ENCODE results near the gene OSBPL3. TPM values are rescaled to one million over a fixed set of nuclear protein-coding genes. Genes with fewer than 3 reads are reported as not detected.

Gene OSBPL3
- polyA plus RNA-seq, 1 donor (not counting 4 experiments of a cell fraction or from before 2014, with no cell fraction given): 34.0 TPM

- dilution Hi-C loops (cut with MboI; ENCODE audit: extremely low pct_ligation_motif_present, low sequenced_read_pairs): no loop called here
- H3K9ac ChIP-seq (ENCODE audit: control insufficient read depth, extremely low read depth, insufficient read depth, low read length): no peak overlapping the region
- no peak for DNase-seq (ENCODE audit: low read depth, low spot score)
- no peaks in the 10 kb centered on the region for H3K27me3 ChIP-seq (ENCODE audit: control insufficient read depth, extremely low read depth, insufficient read depth, low read length)
- no peaks in the 10 kb centered on the region for H3K4me1 ChIP-seq (ENCODE audit: control insufficient read depth, extremely low read depth, insufficient read depth, low read length)
- no peak for TF ChIP-seq EZH2 (IDR thresholded peaks at IDR 0.05; ENCODE audit: low read length)
- TF ChIP-seq, protein P1, sequence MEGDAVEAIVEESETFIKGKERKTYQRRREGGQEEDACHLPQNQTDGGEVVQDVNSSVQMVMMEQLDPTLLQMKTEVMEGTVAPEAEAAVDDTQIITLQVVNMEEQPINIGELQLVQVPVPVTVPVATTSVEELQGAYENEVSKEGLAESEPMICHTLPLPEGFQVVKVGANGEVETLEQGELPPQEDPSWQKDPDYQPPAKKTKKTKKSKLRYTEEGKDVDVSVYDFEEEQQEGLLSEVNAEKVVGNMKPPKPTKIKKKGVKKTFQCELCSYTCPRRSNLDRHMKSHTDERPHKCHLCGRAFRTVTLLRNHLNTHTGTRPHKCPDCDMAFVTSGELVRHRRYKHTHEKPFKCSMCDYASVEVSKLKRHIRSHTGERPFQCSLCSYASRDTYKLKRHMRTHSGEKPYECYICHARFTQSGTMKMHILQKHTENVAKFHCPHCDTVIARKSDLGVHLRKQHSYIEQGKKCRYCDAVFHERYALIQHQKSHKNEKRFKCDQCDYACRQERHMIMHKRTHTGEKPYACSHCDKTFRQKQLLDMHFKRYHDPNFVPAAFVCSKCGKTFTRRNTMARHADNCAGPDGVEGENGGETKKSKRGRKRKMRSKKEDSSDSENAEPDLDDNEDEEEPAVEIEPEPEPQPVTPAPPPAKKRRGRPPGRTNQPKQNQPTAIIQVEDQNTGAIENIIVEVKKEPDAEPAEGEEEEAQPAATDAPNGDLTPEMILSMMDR (optimal IDR thresholded peaks at IDR 0.05 in 1 of 3, IDR thresholded peaks at IDR 0.05 in 1 of 3, conservative IDR thresholded peaks at IDR 0.05 in 1 of 3; ENCODE audit: extremely low read depth in 1 of 3, insufficient read depth in 2 of 3, low read length in 3 of 3): no peak
- H3K9me3 ChIP-seq (ENCODE audit: control insufficient read depth, low read depth, low read length): no peaks in the 10 kb centered on the region
- no peak overlapping the region for H3K4me3 ChIP-seq (ENCODE audit: control insufficient read depth in 2 of 3, extremely low read depth in 1 of 3, insufficient read depth in 2 of 3, low read depth in 1 of 3, low read length in 3 of 3)
- no peaks in the 10 kb centered on the region for H4K20me1 ChIP-seq (ENCODE audit: control insufficient read depth, extremely low read depth, insufficient read depth, low read length)
- H3K79me2 ChIP-seq (ENCODE audit: control insufficient read depth, insufficient read depth, low read length): no peaks in the 10 kb centered on the region
- no peak for FAIRE-seq
- no peak overlapping the region for H3K27ac ChIP-seq (ENCODE audit: control insufficient read depth, insufficient read depth, low read length)
- H2AFZ ChIP-seq (ENCODE audit: control insufficient read depth, low read length): no peak overlapping the region
- H3K36me3 ChIP-seq (ENCODE audit: control insufficient read depth in 2 of 2, extremely low read depth in 1 of 2, insufficient read depth in 2 of 2, low read length in 2 of 2): peaks cover 22 to 39% of the 10 kb centered on the region in 2 experiments
- H3K4me2 ChIP-seq (ENCODE audit: control insufficient read depth, extremely low read depth, insufficient read depth, low read depth, low read length): no peak overlapping the region
- no peaks in the 10 kb centered on the region for H3K9me1 ChIP-seq (ENCODE audit: control insufficient read depth, extremely low read depth, insufficient read depth, low read length)
These were observed 115.7 kb downstream of the OSBPL3 start for GRCh38 chr7:24864214-24864817.

DNA sequence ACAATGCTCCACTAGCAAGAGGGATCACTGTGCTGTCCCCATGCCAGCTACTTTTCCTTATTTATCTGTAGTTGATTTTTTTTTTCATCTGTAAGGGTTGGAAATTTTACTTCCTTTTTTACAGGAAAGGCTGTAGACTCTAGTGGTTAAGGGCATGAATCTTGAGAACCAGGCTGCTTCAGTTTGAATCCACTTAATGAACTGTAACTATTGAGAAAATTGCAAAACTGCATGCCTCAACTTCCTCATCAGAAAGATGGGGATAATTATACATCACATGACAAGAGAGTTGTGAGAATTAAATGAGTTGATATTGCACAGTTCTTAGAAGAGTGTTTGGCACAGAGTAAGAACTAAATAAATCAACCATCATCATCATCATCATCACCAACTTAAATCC lies 116.4 kb downstream of the OSBPL3 start:
- DNase-seq (ENCODE audit: low read depth, low spot score): no peak
- Histone ChIP-seq H3K9ac (ENCODE audit: control insufficient read depth, extremely low read depth, insufficient read depth, low read length) (no peak overlapping the region), H3K9me3 (ENCODE audit: control insufficient read depth, low read depth, low read length) (no peaks in the 10 kb centered on the region), H3K9me1 (ENCODE audit: control insufficient read depth, extremely low read depth, insufficient read depth, low read length) (no peaks in the 10 kb centered on the region), H3K27me3 (ENCODE audit: control insufficient read depth, extremely low read depth, insufficient read depth, low read length) (no peaks in the 10 kb centered on the region), H3K4me2 (ENCODE audit: control insufficient read depth, extremely low read depth, insufficient read depth, low read depth, low read length) (no peak overlapping the region), H3K4me1 (ENCODE audit: control insufficient read depth, extremely low read depth, insufficient read depth, low read length) (peaks cover 1% of the 10 kb centered on the region), H4K20me1 (ENCODE audit: control insufficient read depth, extremely low read depth, insufficient read depth, low read length) (no peaks in the 10 kb centered on the region), H3K4me3 (ENCODE audit: control insufficient read depth in 2 of 3, extremely low read depth in 1 of 3, insufficient read depth in 2 of 3, low read depth in 1 of 3, low read length in 3 of 3) (no peak overlapping the region), H3K27ac (ENCODE audit: control insufficient read depth, insufficient read depth, low read length) (no peak overlapping the region), H3K36me3 (ENCODE audit: control insufficient read depth in 2 of 2, extremely low read depth in 1 of 2, insufficient read depth in 2 of 2, low read length in 2 of 2) (peaks cover 22 to 42% of the 10 kb centered on the region in 2 experiments), H3K79me2 (ENCODE audit: control insufficient read depth, insufficient read depth, low read length) (no peaks in the 10 kb centered on the region), H2AFZ (ENCODE audit: control insufficient read depth, low read length) (no peak overlapping the region)
- dilution Hi-C loops (cut with MboI; ENCODE audit: extremely low pct_ligation_motif_present, low sequenced_read_pairs): no loop called here
- no peak for FAIRE-seq
- no peak for TF ChIP-seq EZH2 (IDR thresholded peaks at IDR 0.05; ENCODE audit: low read length)
- TF ChIP-seq, protein P1 (optimal IDR thresholded peaks at IDR 0.05 in 1 of 3, IDR thresholded peaks at IDR 0.05 in 1 of 3, conservative IDR thresholded peaks at IDR 0.05 in 1 of 3; ENCODE audit: extremely low read depth in 1 of 3, insufficient read depth in 2 of 3, low read length in 3 of 3): no peak
